ENCODE measurements around the gene TECR. TPM values are rescaled to one million over a fixed set of nuclear protein-coding genes. Genes with fewer than 3 reads are reported as not detected.

TECR gene
- total and polyA plus RNA-seq, 9 of the 15 experiments (the other 6 are each of a cell fraction or from before 2014, with no cell fraction given) = 29.3 to 211 (median 81.4) TPM

DNA sequence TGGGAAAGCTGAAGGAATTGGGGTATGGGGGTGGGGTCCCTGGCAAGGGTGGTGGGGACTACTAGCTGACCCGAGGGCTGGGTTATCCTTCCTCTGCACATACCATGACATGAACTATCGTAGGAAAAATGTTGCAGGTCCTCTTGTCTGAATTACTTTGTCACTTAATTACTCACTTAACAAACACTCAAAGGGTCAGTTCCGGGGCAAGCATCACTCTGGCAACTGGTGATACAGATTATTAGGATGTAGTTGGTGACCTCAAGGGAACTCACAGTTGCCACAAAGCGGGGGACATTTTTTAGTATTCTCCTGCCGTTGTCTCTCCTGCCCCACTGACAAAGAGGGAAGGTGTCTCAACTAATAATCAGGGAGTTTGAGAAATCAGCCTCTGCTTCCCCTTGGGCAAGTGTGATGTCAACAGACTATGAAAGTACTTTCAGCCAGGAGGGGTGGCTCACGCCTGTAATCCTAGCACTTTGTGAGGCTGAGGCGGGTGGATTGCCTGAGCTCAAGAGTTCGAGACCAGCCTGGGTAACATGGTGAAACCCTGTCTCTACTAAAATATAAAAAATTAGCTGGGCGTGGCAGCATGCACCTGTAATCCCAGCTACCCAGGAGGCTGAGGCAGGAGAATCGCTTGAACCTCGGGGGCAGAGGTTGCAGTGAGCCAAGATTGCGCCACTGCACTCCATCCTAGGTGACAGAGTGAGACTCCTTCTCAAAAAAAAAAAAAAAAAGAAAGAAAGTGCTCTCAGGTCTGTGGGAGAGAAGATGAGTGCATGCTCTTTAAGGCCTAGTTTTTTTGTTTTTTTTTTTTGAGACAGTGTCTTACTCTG, 21.5 kb upstream of the TECR start:
- 0 out of 2 replicates have a peak overlapping the region, but pooled peaks have one; percentile 11 for H2AFZ ChIP-seq (ENCODE audit: low read depth, low read length)
- H3K36me3 ChIP-seq (ENCODE audit: control insufficient read depth, insufficient read depth, low read length) = no peaks in the 10 kb centered on the region
- peaks cover 28 to 38% of the 10 kb centered on the region in 2 experiments for H3K4me1 ChIP-seq (replicated peaks in 1 of 2; ENCODE audit: control insufficient read depth in 2 of 2, insufficient read depth in 2 of 2, low read length in 2 of 2)
- in situ Hi-C loops (cut with MboI) = no loop called here
- H3K79me2 ChIP-seq (ENCODE audit: control insufficient read depth, insufficient read depth, low read length) = no peaks in the 10 kb centered on the region
- no peaks in the 10 kb centered on the region for H3K9me1 ChIP-seq (ENCODE audit: control insufficient read depth, insufficient read depth, low read length)
- no peaks in the 10 kb centered on the region for H3K9me3 ChIP-seq (replicated peaks; ENCODE audit: control insufficient read depth, insufficient read depth, low read depth, low read length)
- no peaks in the 10 kb centered on the region for H3K27me3 ChIP-seq (ENCODE audit: control insufficient read depth in 2 of 2, insufficient read depth in 2 of 2, low read length in 2 of 2)
- 26% methylated on average over 12 of the region's 12 CpGs for WGBS (ENCODE audit: insufficient coverage, low coverage, missing lambda C conversion rate)
- intact Hi-C loops (cut with micrococcal nuclease) = no loop called here
- DNase-seq (ENCODE audit: extremely low read depth in 1 of 4, low spot score in 3 of 4) = peak in 2 of 4 experiments; percentile 38 to 67
- H3K4me3 ChIP-seq = no peak overlapping the region
- BruUV-seq (replicated peaks) = no TSS peak
- ATAC-seq = peak; percentile 56
- no peak overlapping the region; a peak in 1 of 4 replicates for H3K9ac ChIP-seq (ENCODE audit: insufficient read depth in 1 of 2, low read depth in 2 of 2, low read length in 2 of 2)
- H3K27ac ChIP-seq (ENCODE audit: extremely low read depth, low read depth, low read length) = peak overlapping the region; percentile 53; the same call in 2 of the 3 replicates
- peak; percentile 78 for FAIRE-seq
- POLR2A ChIA-PET = interaction anchor here (2.5 to 7.5 kb wide), 2 partner anchors 8 to 11 kb away, joined by 11 to 70 read pairs; partner anchors contain the start of gene DNAJB1
- peak overlapping the region; percentile 14; the same call in 1 of the 2 replicates for H3K4me2 ChIP-seq (ENCODE audit: insufficient read depth, low read length)
- CTCF ChIA-PET (ENCODE audit: low intra/inter-chr PET ratio) = interaction anchor here (0.6 kb wide), 1 partner anchor 11 kb away, joined by 3 read pairs; no protein-coding TSS in a partner anchor
- H4K20me1 ChIP-seq (replicated peaks; ENCODE audit: control insufficient read depth, insufficient read depth, low read length) = no peaks in the 10 kb centered on the region; the same call in 1 of the 2 replicates
- TF ChIP-seq SMARCE1 (IDR thresholded peaks at IDR 0.05) = peak; percentile 76
- TF ChIP-seq, protein P1, sequence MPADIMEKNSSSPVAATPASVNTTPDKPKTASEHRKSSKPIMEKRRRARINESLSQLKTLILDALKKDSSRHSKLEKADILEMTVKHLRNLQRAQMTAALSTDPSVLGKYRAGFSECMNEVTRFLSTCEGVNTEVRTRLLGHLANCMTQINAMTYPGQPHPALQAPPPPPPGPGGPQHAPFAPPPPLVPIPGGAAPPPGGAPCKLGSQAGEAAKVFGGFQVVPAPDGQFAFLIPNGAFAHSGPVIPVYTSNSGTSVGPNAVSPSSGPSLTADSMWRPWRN (IDR thresholded peaks at IDR 0.05; ENCODE audit: low read depth) = peak; percentile 43; the same call in 1 of the 2 replicates
- TF ChIP-seq LEF1 (IDR thresholded peaks at IDR 0.05) = peak; percentile 84
- TF ChIP-seq CBFA2T3 (IDR thresholded peaks at IDR 0.05) = peak; percentile 92
- TF ChIP-seq ARNT (IDR thresholded peaks at IDR 0.05) = 0 out of 4 replicates have a peak, but pooled peaks have one; percentile 39 to 42
- TF ChIP-seq BMI1 (IDR thresholded peaks at IDR 0.05; ENCODE audit: low read length) = no peak
- TF ChIP-seq PTBP1 (IDR thresholded peaks at IDR 0.05; ENCODE audit: low read depth, low read length) = no peak
- peak; percentile 42; the same call in 1 of the 2 replicates for TF ChIP-seq FOXM1 (IDR thresholded peaks at IDR 0.05; ENCODE audit: low read depth)
- no peak for TF ChIP-seq FOXM1 (CRISPR knock-in tag; IDR thresholded peaks at IDR 0.05; ENCODE audit: low read depth)
- TF ChIP-seq, protein P2, sequence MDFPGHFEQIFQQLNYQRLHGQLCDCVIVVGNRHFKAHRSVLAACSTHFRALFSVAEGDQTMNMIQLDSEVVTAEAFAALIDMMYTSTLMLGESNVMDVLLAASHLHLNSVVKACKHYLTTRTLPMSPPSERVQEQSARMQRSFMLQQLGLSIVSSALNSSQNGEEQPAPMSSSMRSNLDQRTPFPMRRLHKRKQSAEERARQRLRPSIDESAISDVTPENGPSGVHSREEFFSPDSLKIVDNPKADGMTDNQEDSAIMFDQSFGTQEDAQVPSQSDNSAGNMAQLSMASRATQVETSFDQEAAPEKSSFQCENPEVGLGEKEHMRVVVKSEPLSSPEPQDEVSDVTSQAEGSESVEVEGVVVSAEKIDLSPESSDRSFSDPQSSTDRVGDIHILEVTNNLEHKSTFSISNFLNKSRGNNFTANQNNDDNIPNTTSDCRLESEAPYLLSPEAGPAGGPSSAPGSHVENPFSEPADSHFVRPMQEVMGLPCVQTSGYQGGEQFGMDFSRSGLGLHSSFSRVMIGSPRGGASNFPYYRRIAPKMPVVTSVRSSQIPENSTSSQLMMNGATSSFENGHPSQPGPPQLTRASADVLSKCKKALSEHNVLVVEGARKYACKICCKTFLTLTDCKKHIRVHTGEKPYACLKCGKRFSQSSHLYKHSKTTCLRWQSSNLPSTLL (IDR thresholded peaks at IDR 0.05) = no peak
- TF ChIP-seq, protein P3, sequence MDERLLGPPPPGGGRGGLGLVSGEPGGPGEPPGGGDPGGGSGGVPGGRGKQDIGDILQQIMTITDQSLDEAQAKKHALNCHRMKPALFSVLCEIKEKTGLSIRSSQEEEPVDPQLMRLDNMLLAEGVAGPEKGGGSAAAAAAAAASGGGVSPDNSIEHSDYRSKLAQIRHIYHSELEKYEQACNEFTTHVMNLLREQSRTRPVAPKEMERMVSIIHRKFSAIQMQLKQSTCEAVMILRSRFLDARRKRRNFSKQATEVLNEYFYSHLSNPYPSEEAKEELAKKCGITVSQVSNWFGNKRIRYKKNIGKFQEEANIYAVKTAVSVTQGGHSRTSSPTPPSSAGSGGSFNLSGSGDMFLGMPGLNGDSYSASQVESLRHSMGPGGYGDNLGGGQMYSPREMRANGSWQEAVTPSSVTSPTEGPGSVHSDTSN (CRISPR knock-in tag; IDR thresholded peaks at IDR 0.05; ENCODE audit: low read depth) = no peak
- TF ChIP-seq, protein P3 (tag; conservative IDR thresholded peaks at IDR 0.05; ENCODE audit: low read depth) = peak; percentile 38; the same call in 1 of the 2 replicates
- peak; percentile 78 for TF ChIP-seq ETV1 (tag; conservative IDR thresholded peaks at IDR 0.05; ENCODE audit: low read depth)
- TF ChIP-seq NR2C1 (IDR thresholded peaks at IDR 0.05) = peak; percentile 65
- peak; percentile 71; the same call in 1 of the 2 replicates for TF ChIP-seq NR2C1 (tag; IDR thresholded peaks at IDR 0.05)
- TF ChIP-seq RCOR1 (IDR thresholded peaks at IDR 0.05; ENCODE audit: borderline replicate concordance in 1 of 2, low read depth in 2 of 2, low read length in 2 of 2) = peak in 1 of 2 experiments; percentile 79; a peak in 2 of 4 replicates
- 0 out of 2 replicates have a peak, but pooled peaks have one; percentile 68 for TF ChIP-seq SMARCA4 (IDR thresholded peaks at IDR 0.05)
